HAP-1 (cell line): ENCODE measurements around the gene TCERG1L.
"Not testable (repeated sequence)": the region's sequence is repeated elsewhere in the genome, so short reads cannot be mapped to it uniquely, and the experiment has no call there.

Experiments used
- DNase-seq, 2 experiments: peaks; one replicate each; pipeline ENCODE4 v3.0.0-alpha.2; 2016 to 2020; ENCODE audit warnings: low spot score in 2 of 2
- H3K27me3 ChIP-seq: fragments of 250-450 bp; sonication (Bioruptor Pico); 2 replicates; pipeline ENCODE4 v1.5.1; 2020; ENCODE audit warnings: low read depth, mild to moderate bottlenecking, moderate library complexity
- H3K36me3 ChIP-seq: fragments of 250-450 bp; sonication (Bioruptor Pico); replicated peaks from 2 replicates; pipeline ENCODE4 v1.5.1; 2020; ENCODE audit warnings: mild to moderate bottlenecking
- H3K4me1 ChIP-seq: fragments of 250-450 bp; sonication (Bioruptor Pico); 2 replicates; pipeline ENCODE4 v1.5.1; 2020; ENCODE audit warnings: mild to moderate bottlenecking
- H3K4me3 ChIP-seq: fragments of 250-450 bp; sonication (Bioruptor Pico); 2 replicates; pipeline ENCODE4 v1.5.1; 2020; ENCODE audit warnings: mild to moderate bottlenecking, moderate library complexity
- H3K9me3 ChIP-seq: fragments of 250-450 bp; sonication (Bioruptor Pico); 2 replicates; pipeline ENCODE4 v1.5.1; 2020; ENCODE audit warnings: mild to moderate bottlenecking, moderate library complexity
- in situ Hi-C: fragments of 300-500 bp; cut with MboI; formaldehyde crosslinking; loops from 3 replicates; pipeline ENCODE4 v1.14.3; 2020; ENCODE audit warnings: low sequenced_read_pairs, inconsistent platforms, mixed read lengths

TCERG1L gene

GRCh38 chr10:131176324-131176723, 135.2 kb downstream of the TCERG1L start:
- DNase-seq, in situ Hi-C loops, H3K4me3 ChIP-seq, H3K27me3 ChIP-seq, H3K36me3 ChIP-seq, H3K9me3 ChIP-seq, H3K4me1 ChIP-seq: not testable (repeated sequence)

GRCh38 chr10:131175891-131176290, 135.6 kb downstream of the TCERG1L start:
- in situ Hi-C loops = no loop called here
- no peaks in the 10 kb centered on the region for H3K36me3 ChIP-seq
- no peak for DNase-seq
- no peaks in the 10 kb centered on the region for H3K27me3 ChIP-seq
- H3K9me3 ChIP-seq = 0 out of 2 replicates have a peak, but pooled peaks cover 2% of the 10 kb centered on the region
- H3K4me1 ChIP-seq = no peaks in the 10 kb centered on the region
- H3K4me3 ChIP-seq = no peak overlapping the region

GRCh38 chr10:131174651-131175540, 136.6 kb downstream of the TCERG1L start:
- no peaks in the 10 kb centered on the region for H3K9me3 ChIP-seq
- no peak overlapping the region for H3K4me3 ChIP-seq
- H3K36me3 ChIP-seq = no peaks in the 10 kb centered on the region
- H3K4me1 ChIP-seq = no peaks in the 10 kb centered on the region
- DNase-seq = no peak
- no peaks in the 10 kb centered on the region for H3K27me3 ChIP-seq
- in situ Hi-C loops = no loop called here

- no peak overlapping the region for H3K4me3 ChIP-seq
- no peaks in the 10 kb centered on the region for H3K27me3 ChIP-seq
- H3K9me3 ChIP-seq = no peaks in the 10 kb centered on the region
- DNase-seq = no peak
- no peaks in the 10 kb centered on the region for H3K4me1 ChIP-seq
- in situ Hi-C loops = no loop called here
- no peaks in the 10 kb centered on the region for H3K36me3 ChIP-seq
Measured at GRCh38 chr10:131174211-131174565, 137.3 kb downstream of the TCERG1L start.

GRCh38 chr10:131173484-131174210, 137.9 kb downstream of the TCERG1L start:
- DNase-seq = no peak
- in situ Hi-C loops = no loop called here
- no peak overlapping the region for H3K4me3 ChIP-seq
- H3K9me3 ChIP-seq = no peaks in the 10 kb centered on the region
- H3K27me3 ChIP-seq = no peaks in the 10 kb centered on the region
- H3K4me1 ChIP-seq = no peaks in the 10 kb centered on the region
- H3K36me3 ChIP-seq = no peaks in the 10 kb centered on the region

- in situ Hi-C loops = no loop called here
- no peaks in the 10 kb centered on the region for H3K9me3 ChIP-seq
- no peak overlapping the region for H3K4me3 ChIP-seq
- H3K4me1 ChIP-seq = no peaks in the 10 kb centered on the region
- H3K27me3 ChIP-seq = no peaks in the 10 kb centered on the region
- H3K36me3 ChIP-seq = no peaks in the 10 kb centered on the region
- DNase-seq = no peak
Measured at GRCh38 chr10:131172433-131172832, 139.1 kb downstream of the TCERG1L start.

GRCh38 chr10:131169146-131169545, 142.4 kb downstream of the TCERG1L start:
- Histone ChIP-seq H3K27me3 (no peaks in the 10 kb centered on the region), H3K4me3 (no peak overlapping the region), H3K4me1 (no peaks in the 10 kb centered on the region), H3K9me3 (no peaks in the 10 kb centered on the region), H3K36me3 (no peaks in the 10 kb centered on the region)
- in situ Hi-C loops = no loop called here
- no peak for DNase-seq

GRCh38 chr10:131168238-131168875, 143.2 kb downstream of the TCERG1L start:
- in situ Hi-C loops = no loop called here

GRCh38 chr10:131167036-131167860, 144.3 kb downstream of the TCERG1L start:
- Histone ChIP-seq H3K4me1 (no peaks in the 10 kb centered on the region), H3K27me3 (no peaks in the 10 kb centered on the region), H3K36me3 (no peaks in the 10 kb centered on the region), H3K4me3 (no peak overlapping the region), H3K9me3 (no peaks in the 10 kb centered on the region)
- DNase-seq = no peak
- in situ Hi-C loops = no loop called here

More at GRCh38 chr10:131168238-131168875, 143.2 kb downstream of the TCERG1L start:
- H3K9me3 ChIP-seq = no peaks in the 10 kb centered on the region
- no peak for DNase-seq
- H3K27me3 ChIP-seq = no peaks in the 10 kb centered on the region
- H3K4me1 ChIP-seq = no peaks in the 10 kb centered on the region
- H3K36me3 ChIP-seq = no peaks in the 10 kb centered on the region
- H3K4me3 ChIP-seq = no peak overlapping the region

GRCh38 chr10:131166486-131166885, 145.0 kb downstream of the TCERG1L start:
- in situ Hi-C loops = no loop called here
- H3K27me3 ChIP-seq = no peaks in the 10 kb centered on the region
- H3K4me3 ChIP-seq = no peak overlapping the region
- no peak for DNase-seq
- no peaks in the 10 kb centered on the region for H3K9me3 ChIP-seq
- no peaks in the 10 kb centered on the region for H3K36me3 ChIP-seq
- H3K4me1 ChIP-seq = no peaks in the 10 kb centered on the region

GRCh38 chr10:131165092-131165491, 146.4 kb downstream of the TCERG1L start:
- Histone ChIP-seq H3K36me3 (no peaks in the 10 kb centered on the region), H3K4me3 (no peak overlapping the region), H3K4me1 (no peaks in the 10 kb centered on the region), H3K9me3 (no peaks in the 10 kb centered on the region), H3K27me3 (no peaks in the 10 kb centered on the region)
- DNase-seq = no peak
- in situ Hi-C loops = no loop called here

GRCh38 chr10:131162866-131163843, 148.4 kb downstream of the TCERG1L start:
- Histone ChIP-seq H3K36me3 (no peaks in the 10 kb centered on the region), H3K4me1 (no peaks in the 10 kb centered on the region), H3K9me3 (no peaks in the 10 kb centered on the region), H3K27me3 (no peaks in the 10 kb centered on the region), H3K4me3 (no peak overlapping the region)
- in situ Hi-C loops = no loop called here
- no peak for DNase-seq
